Left ventricle myocardium inferior (tissue), 1 donor: ENCODE results near the gene DKK2. TPM values are rescaled to one million over a fixed set of nuclear protein-coding genes. Genes with fewer than 3 reads are reported as not detected.

Experiments
- DNase-seq: peaks from one replicate; pipeline ENCODE4 v3.0.0-alpha.2; 2020
- H3K27ac ChIP-seq: fragments of 200-600 bp; replicated peaks from 2 replicates; pipeline ENCODE4 v1.8.0; 2021
- H3K27me3 ChIP-seq: fragments of 200-600 bp; 2 replicates; pipeline ENCODE4 v1.8.0; 2021; ENCODE audit warnings: low read depth
- H3K36me3 ChIP-seq: fragments of 200-600 bp; 2 replicates; pipeline ENCODE4 v1.8.0; 2021
- H3K4me1 ChIP-seq: fragments of 200-600 bp; 2 replicates; pipeline ENCODE4 v1.8.0; 2021
- H3K4me3 ChIP-seq: fragments of 200-600 bp; 2 replicates; pipeline ENCODE4 v1.8.0; 2021; ENCODE audit warnings: mild to moderate bottlenecking, moderate library complexity
- H3K9me3 ChIP-seq: fragments of 200-600 bp; replicated peaks from 2 replicates; pipeline ENCODE4 v1.8.0; 2021
- CTCF ChIP-seq: fragments of 200-600 bp; IDR thresholded peaks from 2 replicates; pipeline ENCODE4 v1.8.0; 2021; ENCODE audit warnings: antibody characterized with exemption, mild to moderate bottlenecking, borderline replicate concordance
- intact Hi-C: fragments of 100-400 bp; cut with micrococcal nuclease; formaldehyde crosslinking; loops from one replicate; pipeline ENCODE4 v1.11.0; 2022
- total RNA-seq: library from RNA; stranded (reverse); fragmentation: NEBNext Ultra II Directional; extraction: Animal tissue kit (Norgen Biotek cat#: 25700); gene quantifications from one replicate; pipeline ENCODE4 v1.2.1, GENCODE V29; 2021
- donor health status: DM: no; HTN: yes; CAD: no; lungs with severe emphysema.

Gene DKK2
- total RNA-seq, 1 donor from 2014 or later: 4.2 TPM

GRCh38 chr4:107050525-107051135 is 14.5 kb upstream of the DKK2 start:
- no peak overlapping the region for H3K4me3 ChIP-seq
- no peak overlapping the region for H3K27ac ChIP-seq
- no peaks in the 10 kb centered on the region for H3K27me3 ChIP-seq
- TF ChIP-seq CTCF: peak; percentile 51
- no peaks in the 10 kb centered on the region for H3K4me1 ChIP-seq
- H3K9me3 ChIP-seq: peaks cover 19% of the 10 kb centered on the region
- no peak for DNase-seq
- intact Hi-C loops: no loop called here
- no peaks in the 10 kb centered on the region for H3K36me3 ChIP-seq

- Histone ChIP-seq H3K4me3 (no peak overlapping the region), H3K27me3 (peaks cover under 1% of the 10 kb centered on the region), H3K27ac (no peak overlapping the region), H3K4me1 (no peaks in the 10 kb centered on the region), H3K36me3 (no peaks in the 10 kb centered on the region), H3K9me3 (peaks cover 24% of the 10 kb centered on the region)
- intact Hi-C loops: no loop called here
- TF ChIP-seq CTCF: no peak
- no peak for DNase-seq
Observed at GRCh38 chr4:107046261-107046660, 10.1 kb upstream of the DKK2 start.

GRCh38 chr4:107044170-107044569 is 8.1 kb upstream of the DKK2 start:
- H3K9me3 ChIP-seq: peaks cover 24% of the 10 kb centered on the region
- H3K36me3 ChIP-seq: no peaks in the 10 kb centered on the region
- DNase-seq: no peak
- no peak overlapping the region for H3K4me3 ChIP-seq
- H3K27ac ChIP-seq: no peak overlapping the region
- TF ChIP-seq CTCF: no peak
- intact Hi-C loops: no loop called here
- H3K27me3 ChIP-seq: peaks cover 22% of the 10 kb centered on the region
- no peaks in the 10 kb centered on the region for H3K4me1 ChIP-seq

- intact Hi-C loops: no loop called here
- no peak for DNase-seq
- H3K27ac ChIP-seq: no peak overlapping the region
- H3K9me3 ChIP-seq: no peaks in the 10 kb centered on the region
- TF ChIP-seq CTCF: peak; percentile 33
- peaks cover 92% of the 10 kb centered on the region for H3K27me3 ChIP-seq
- no peaks in the 10 kb centered on the region for H3K36me3 ChIP-seq
- peaks cover 38% of the 10 kb centered on the region for H3K4me1 ChIP-seq
- H3K4me3 ChIP-seq: peak overlapping the region; percentile 56
Observed at GRCh38 chr4:107037199-107037584, 1.1 kb upstream of the DKK2 start.

- Histone ChIP-seq H3K27me3 (peaks cover 97% of the 10 kb centered on the region), H3K36me3 (no peaks in the 10 kb centered on the region), H3K9me3 (no peaks in the 10 kb centered on the region), H3K27ac (no peak overlapping the region), H3K4me1 (peaks cover 38% of the 10 kb centered on the region), H3K4me3 (peak overlapping the region; percentile 56)
- intact Hi-C loops: no loop called here
- TF ChIP-seq CTCF: no peak
- DNase-seq: no peak
Observed at GRCh38 chr4:107036584-107037198, 578 bp upstream of the DKK2 start.
